Endothelial cell of umbilical vein (primary cell): Measurements from ENCODE around the gene COX7A2. TPM values are rescaled to one million over a fixed set of nuclear protein-coding genes. Genes with fewer than 3 reads are reported as not detected.

Source experiments
- BruUV-seq: library from RNA; stranded (reverse); fragments of 400-500 nt; replicated peaks from 2 replicates; lab custom pipeline; 2021; lab: Mats Ljungman, UMichigan
- CTCF ChIA-PET: fragments of 300-600, 350-600 bp; sonication (Branson Sonifier 250); formaldehyde crosslinking; loops from one replicate; lab custom pipeline; 2021; ENCODE audit warnings: antibody characterized with exemption, inconsistent platforms; lab: Charles Lee
- POLR2A ChIA-PET: fragments of 300-600, 350-600 bp; sonication (Branson Sonifier 250); formaldehyde crosslinking; loops from one replicate; lab custom pipeline; 2021; ENCODE audit warnings: antibody characterized with exemption, inconsistent platforms; lab: Charles Lee
- DNase-seq: peaks from one replicate; pipeline ENCODE4 v3.0.0-alpha.2; 2011; ENCODE audit warnings: low read depth, low spot score
- FAIRE-seq: peaks from 2 replicates; lab custom pipeline; 2011; peaks lifted over from hg19 to GRCh38; lab: Jason Lieb, UNC
- H2AFZ ChIP-seq: 2 replicates; pipeline ENCODE4 v1.6.0; 2012; ENCODE audit warnings: low read depth, low read length, control low read depth, inconsistent platforms
- H3K27ac ChIP-seq: 2 replicates; pipeline ENCODE4 v1.5.1; 2011; ENCODE audit warnings: low read depth, mild to moderate bottlenecking, control low read depth, low read length, moderate library complexity; ENCODE audit not compliant: insufficient read depth
- H3K27me3 ChIP-seq, 2 experiments: 2 replicates each; pipeline versions ENCODE4 v1.6.0 to v1.6.1; 2011; ENCODE audit warnings: low read length in 2 of 2, mixed read lengths in 1 of 2; ENCODE audit not compliant: control insufficient read depth in 2 of 2, insufficient read depth in 2 of 2
- H3K36me3 ChIP-seq, 2 experiments: 2 replicates in 1 of 2; 3 replicates in 1 of 2; pipeline ENCODE4 v1.5.1; 2011; ENCODE audit warnings: low read length in 2 of 2, mild to moderate bottlenecking in 1 of 2, moderate library complexity in 1 of 2; ENCODE audit not compliant: control insufficient read depth in 2 of 2, insufficient read depth in 2 of 2; ENCODE audit errors: extremely low read depth in 1 of 2
- H3K4me1 ChIP-seq: 3 replicates; pipeline ENCODE4 v1.5.1; 2011; ENCODE audit warnings: mild to moderate bottlenecking, low read length; ENCODE audit not compliant: control insufficient read depth, insufficient read depth; ENCODE audit errors: extremely low read depth
- H3K4me2 ChIP-seq: 2 replicates; pipeline ENCODE4 v1.6.1; 2011; ENCODE audit warnings: low read length, control low read depth, mixed read lengths; ENCODE audit not compliant: insufficient read depth
- H3K4me3 ChIP-seq, 3 experiments: fragments of 200-600 bp in 1 of 3; sonication (generic), shearing (Covaris generic) in 1 of 3; replicated peaks in 1 of 3; 2 replicates each; pipeline ENCODE4 v1.5.1; 2011 to 2016; ENCODE audit warnings: control low read depth in 3 of 3, low read length in 3 of 3, mild to moderate bottlenecking in 2 of 3, inconsistent platforms in 1 of 3, low read depth in 1 of 3, moderate library complexity in 1 of 3; ENCODE audit not compliant: insufficient read depth in 1 of 3
- H3K79me2 ChIP-seq: 2 replicates; pipeline ENCODE4 v1.6.0; 2012; ENCODE audit warnings: low read length, inconsistent platforms; ENCODE audit not compliant: control insufficient read depth, insufficient read depth
- H3K9ac ChIP-seq: replicated peaks from 2 replicates; pipeline ENCODE3; 2011; ENCODE audit warnings: low read length, control low read depth; ENCODE audit not compliant: insufficient read depth; ENCODE audit errors: extremely low read depth
- H3K9me1 ChIP-seq: replicated peaks from 3 replicates; pipeline ENCODE4 v1.6.0; 2011; ENCODE audit warnings: mild to moderate bottlenecking, low read length; ENCODE audit not compliant: control insufficient read depth, insufficient read depth; ENCODE audit errors: extremely low read depth
- H3K9me3 ChIP-seq: replicated peaks from 2 replicates; pipeline ENCODE4 v1.5.1; 2012; ENCODE audit warnings: low read length, inconsistent platforms; ENCODE audit not compliant: control insufficient read depth, insufficient read depth
- H4K20me1 ChIP-seq: replicated peaks from 2 replicates; pipeline ENCODE3; 2011; ENCODE audit warnings: mild to moderate bottlenecking, low read length; ENCODE audit not compliant: control insufficient read depth, insufficient read depth; ENCODE audit errors: extremely low read depth
- CTCF ChIP-seq, 2 donors: IDR thresholded peaks; 1 replicate in 1 of 2; 2 replicates in 1 of 2; pipeline ENCODE4 v1.5.1; 2011; ENCODE audit warnings: low read length in 2 of 2, mild to moderate bottlenecking in 2 of 2, moderate library complexity in 2 of 2, control low read depth in 1 of 2, inconsistent platforms in 1 of 2, low read depth in 1 of 2; ENCODE audit not compliant: insufficient read depth in 1 of 2; ENCODE audit errors: extremely low read depth in 1 of 2
- GATA2 ChIP-seq: IDR thresholded peaks from 2 replicates; pipeline ENCODE4 v1.7.0; 2011; ENCODE audit warnings: low read depth, mild to moderate bottlenecking, moderate library complexity, mixed read lengths, low read length; ENCODE audit not compliant: insufficient read length, insufficient read depth
- POLR2A ChIP-seq: IDR thresholded peaks from 2 replicates; pipeline ENCODE4 v1.6.1; 2012; ENCODE audit warnings: low read depth, mild to moderate bottlenecking, control low read depth, low read length
- dilution Hi-C: fragments of 300-500 bp; cut with MboI; formaldehyde crosslinking; loops from one replicate; pipeline ENCODE4 v1.15.0; 2019; ENCODE audit warnings: low sequenced_read_pairs; ENCODE audit not compliant: extremely low pct_ligation_motif_present
- intact Hi-C: fragments of 100-400 bp; cut with micrococcal nuclease; formaldehyde crosslinking; loops from one replicate; pipeline ENCODE4 v1.10.0; 2022
- polyA plus RNA-seq, 4 experiments: library from polyadenylated mRNA; depleted of rRNA in 3 of 4; stranded (reverse) in 3 of 4; unstranded in 1 of 4; fragments of >200 nt; gene quantifications; 2 replicates each; pipeline versions ENCODE4 v1.2.1 to v1.2.3, GENCODE V29; 2011 to 2012; ENCODE audit warnings: missing spikeins in 1 of 4
- total RNA-seq: library from RNA; stranded (reverse); gene quantifications from 2 replicates; pipeline ENCODE4 v1.2.3, GENCODE V29; 2021

The COX7A2 gene
- total and polyA plus RNA-seq, 2 donors (not counting 3 experiments of a cell fraction or from before 2014, with no cell fraction given): 254 to 426 TPM

GRCh38 chr6:75210885-75211739, 32.5 kb downstream of the COX7A2 start:
- POLR2A ChIA-PET: no interaction called here
- Histone ChIP-seq H3K27me3 (peaks cover 17% of the 10 kb centered on the region in 2 experiments), H2AFZ (no peak overlapping the region), H3K36me3 (no peaks in the 10 kb centered on the region), H3K9ac (no peak overlapping the region), H4K20me1 (no peaks in the 10 kb centered on the region), H3K4me3 (no peak overlapping the region), H3K4me2 (no peak overlapping the region), H3K9me1 (no peaks in the 10 kb centered on the region), H3K9me3 (no peaks in the 10 kb centered on the region), H3K79me2 (no peaks in the 10 kb centered on the region), H3K27ac (no peak overlapping the region), H3K4me1 (peaks cover 15% of the 10 kb centered on the region)
- dilution Hi-C loops (no loop called here), intact Hi-C loops (loop anchor here (1.0 to 5.0 kb wide), 4 partner anchors 19 to 1472 kb away; no protein-coding TSS in a partner anchor)
- DNase-seq (peak; percentile 60), FAIRE-seq (peak; percentile 91)
- TF ChIP-seq GATA2 (peak; percentile 44), CTCF (IDR thresholded peaks at IDR 0.05; ENCODE audit: extremely low read depth in 1 of 2, insufficient read depth in 1 of 2, low read depth in 1 of 2, low read length in 2 of 2) (peak; percentile 53 to 57), POLR2A (no peak)
- CTCF ChIA-PET: interaction anchor here (0.6 to 12.5 kb wide), 32 partner anchors 9 to 1920 kb away, joined by 3 to 393 read pairs (median 4); no protein-coding TSS in a partner anchor
- BruUV-seq: no TSS peak
